Epithelial cell of proximal tubule (primary cell): ENCODE measurements around the gene FUT7. TPM values are rescaled to one million over a fixed set of nuclear protein-coding genes. Genes with fewer than 3 reads are reported as not detected.
"Not testable (repeated sequence)": the region's sequence is repeated elsewhere in the genome, so short reads cannot be mapped to it uniquely, and the experiment has no call there.

ENCODE experiments used
- DNase-seq: peaks from one replicate; pipeline ENCODE4 v3.0.0-alpha.2; 2011; ENCODE audit warnings: low read depth
- H3K4me3 ChIP-seq: 2 replicates; pipeline ENCODE4 v1.5.1; 2011; ENCODE audit warnings: low read depth, mild to moderate bottlenecking, low read length
- CTCF ChIP-seq: conservative IDR thresholded peaks from 2 replicates; pipeline ENCODE4 v1.5.1; 2012; ENCODE audit warnings: low read depth, mild to moderate bottlenecking, low read length
- total RNA-seq: library from RNA; depleted of rRNA; stranded (reverse); fragments of >200 nt; gene quantifications from 2 replicates; pipeline ENCODE4 v1.2.3, GENCODE V29; 2015

Gene FUT7
- total RNA-seq, 1 donor from 2014 or later, result not detected

GRCh38 chr9:137034709-137035506 is 3.0 kb upstream of the FUT7 start:
- no peak overlapping the region for H3K4me3 ChIP-seq
- TF ChIP-seq CTCF, result peak; percentile 92
- DNase-seq, result no peak

DNA sequence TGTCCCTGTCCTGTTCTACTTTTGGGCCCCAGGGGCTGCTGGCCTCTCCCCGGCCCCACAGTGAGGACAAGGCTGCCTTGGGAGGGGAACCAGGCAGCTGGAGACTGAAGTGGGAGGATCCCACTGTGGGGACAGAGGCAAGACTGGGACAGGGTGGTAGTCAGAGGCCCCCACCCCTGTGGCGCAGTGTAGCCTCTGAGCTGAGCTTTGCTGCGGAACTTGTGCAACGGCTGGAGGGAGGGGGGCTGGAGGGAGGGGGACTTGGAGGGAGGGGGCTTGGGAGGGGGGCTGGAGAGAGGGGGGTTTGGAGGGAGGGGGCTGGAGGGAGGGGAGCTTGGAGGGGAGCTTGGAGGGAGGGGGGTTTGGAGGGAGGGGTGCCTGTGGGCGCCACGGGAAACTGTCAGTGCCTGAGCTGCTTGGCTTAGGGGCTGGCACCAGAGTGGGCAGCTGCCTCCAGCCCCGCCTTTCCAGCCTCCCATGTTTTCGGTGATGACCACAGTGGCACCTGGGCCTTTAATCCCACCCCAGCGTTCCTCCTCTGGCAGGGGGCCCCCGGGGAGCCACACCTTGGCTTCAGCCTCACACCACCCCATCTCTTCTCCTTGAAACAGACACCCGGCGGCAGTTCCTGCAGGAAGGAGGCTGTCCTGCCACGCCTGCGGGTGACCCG is 2.3 kb upstream of the FUT7 start:
- H3K4me3 ChIP-seq, result no peak overlapping the region
- TF ChIP-seq CTCF, result no peak
- DNase-seq, result no peak

DNA sequence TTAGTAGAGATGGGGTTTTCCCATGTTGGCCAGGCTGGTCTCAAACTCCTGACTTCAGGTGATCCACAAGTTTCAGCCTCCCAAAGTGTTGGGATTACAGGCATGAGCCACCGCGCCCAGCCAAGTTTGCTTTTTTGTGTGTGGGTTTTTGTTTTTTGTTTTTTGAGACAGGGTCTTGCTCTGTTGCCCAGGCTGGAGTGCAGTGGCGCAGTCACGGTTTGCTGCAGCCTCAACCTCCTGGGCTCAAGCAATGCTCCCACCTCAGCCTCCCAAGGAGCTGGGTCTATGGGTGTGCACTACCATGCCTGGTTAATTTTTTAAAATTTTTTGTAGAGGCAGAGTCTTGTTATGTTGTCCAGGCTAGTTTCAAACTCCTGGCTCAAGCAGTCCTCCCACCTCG is 1.6 kb upstream of the FUT7 start:
- not testable (repeated sequence) for DNase-seq, H3K4me3 ChIP-seq

- no peak for DNase-seq
- TF ChIP-seq CTCF, result no peak
- H3K4me3 ChIP-seq, result no peak overlapping the region
These were observed 970 bp upstream of the FUT7 start for GRCh38 chr9:137032858-137033257.

- H3K4me3 ChIP-seq, result no peak overlapping the region
- DNase-seq, result no peak
- no peak for TF ChIP-seq CTCF
These were observed 1.1 kb downstream of the FUT7 start for GRCh38 chr9:137030538-137031527.

- TF ChIP-seq CTCF, result no peak
- no peak for DNase-seq
These were observed 1.9 kb downstream of the FUT7 start for GRCh38 chr9:137030006-137030405.

More at GRCh38 chr9:137030006-137030405, 1.9 kb downstream of the FUT7 start:
- no peak overlapping the region for H3K4me3 ChIP-seq
